Stimulated activated CD4-positive, alpha-beta T cell treated with anti-CD3 and anti-CD28 coated beads, Interleukin-12 subunit alpha, Interleukin-12 subunit beta, amount 100 ng/mL, for 24 hours (primary cell): ENCODE results near the gene CDC123.
"Not testable (repeated sequence)": the region's sequence is repeated elsewhere in the genome, so short reads cannot be mapped to it uniquely, and the experiment has no call there.

ENCODE experiments used
- DNase-seq, 2 experiments: peaks; one replicate each; pipeline ENCODE4 v3.0.0-alpha.2; 2020; ENCODE audit warnings: low read depth in 2 of 2

The CDC123 gene

GRCh38 chr10:12235116-12235694 is 39.2 kb downstream of the CDC123 start:
- DNase-seq: no peak

GRCh38 chr10:12235796-12236195 is 39.8 kb downstream of the CDC123 start:
- DNase-seq: no peak

GRCh38 chr10:12237265-12238220 is 41.6 kb downstream of the CDC123 start:
- DNase-seq: no peak

- no peak for DNase-seq
These were observed 42.8 kb downstream of the CDC123 start for GRCh38 chr10:12238821-12239220.

GRCh38 chr10:12241810-12242529 is 46.0 kb downstream of the CDC123 start:
- peak; percentile 12 to 48 for DNase-seq

- DNase-seq: no peak
These were observed 48.1 kb downstream of the CDC123 start for GRCh38 chr10:12243864-12244620.

- DNase-seq: no peak
These were observed 54.2 kb downstream of the CDC123 start for GRCh38 chr10:12250181-12250580.

- DNase-seq: not testable (repeated sequence)
These were observed 54.7 kb downstream of the CDC123 start for GRCh38 chr10:12250702-12251101.

GRCh38 chr10:12251581-12251980 is 55.6 kb downstream of the CDC123 start:
- DNase-seq: no peak

GRCh38 chr10:12252882-12253546 is 57.0 kb downstream of the CDC123 start:
- no peak for DNase-seq

GRCh38 chr10:12255048-12255447 is 59.1 kb downstream of the CDC123 start:
- DNase-seq: no peak

GRCh38 chr10:12259988-12260387 is 64.0 kb downstream of the CDC123 start:
- DNase-seq: no peak

- DNase-seq: no peak
These were observed 66.4 kb downstream of the CDC123 start for GRCh38 chr10:12262278-12262981.

- peak; percentile 45 to 63 for DNase-seq
These were observed 68.4 kb downstream of the CDC123 start for GRCh38 chr10:12264204-12264940.

GRCh38 chr10:12269056-12269455 is 73.1 kb downstream of the CDC123 start:
- no peak for DNase-seq

- no peak for DNase-seq
These were observed 75.2 kb downstream of the CDC123 start for GRCh38 chr10:12271210-12271540.

- not testable (repeated sequence) for DNase-seq
These were observed 81.9 kb downstream of the CDC123 start for GRCh38 chr10:12277862-12278261.

- no peak for DNase-seq
These were observed 83.3 kb downstream of the CDC123 start for GRCh38 chr10:12279281-12279680.

- no peak for DNase-seq
These were observed 91.8 kb downstream of the CDC123 start for GRCh38 chr10:12287772-12288171.

GRCh38 chr10:12297784-12298183 is 101.8 kb downstream of the CDC123 start:
- not testable (repeated sequence) for DNase-seq
